Measurements from ENCODE around the gene P2RY12.

P2RY12 gene

GRCh38 chr3:151425627-151426340 is 41.2 kb upstream of the P2RY12 start:
- ChIA-PET POLR2A (no interaction called here), CTCF (interaction anchor here (1.0 to 5.2 kb wide), 3 partner anchors 14 to 198 kb away, joined by 3 to 22 read pairs (median 5); no protein-coding TSS in a partner anchor)
- peak; percentile 22 for TF ChIP-seq CTCF (IDR thresholded peaks at IDR 0.05; ENCODE audit: control extremely low read depth, extremely low read depth, low read depth, missing control alignments)
- DNase-seq (ENCODE audit: extremely low spot score), result peak; percentile 20

GRCh38 chr3:151423091-151423490 is 38.5 kb upstream of the P2RY12 start:
- no peak for TF ChIP-seq CTCF (IDR thresholded peaks at IDR 0.05; ENCODE audit: control extremely low read depth, extremely low read depth, low read depth, missing control alignments)
- ChIA-PET CTCF (no interaction called here), POLR2A (no interaction called here)
- no peak for DNase-seq (ENCODE audit: extremely low spot score)

- ChIA-PET POLR2A (no interaction called here), CTCF (no interaction called here)
- TF ChIP-seq CTCF (IDR thresholded peaks at IDR 0.05; ENCODE audit: control extremely low read depth, extremely low read depth, low read depth, missing control alignments), result no peak
- no peak for DNase-seq (ENCODE audit: extremely low spot score)
Measured at GRCh38 chr3:151421938-151422337, 37.4 kb upstream of the P2RY12 start.

- CTCF ChIA-PET, result no interaction called here
- no peak for TF ChIP-seq CTCF (IDR thresholded peaks at IDR 0.05; ENCODE audit: control extremely low read depth, extremely low read depth, low read depth, missing control alignments)
- no peak for DNase-seq (ENCODE audit: extremely low spot score)
- POLR2A ChIA-PET, result no interaction called here
Measured at GRCh38 chr3:151419806-151420205, 35.3 kb upstream of the P2RY12 start.

- POLR2A ChIA-PET, result no interaction called here
- CTCF ChIA-PET, result interaction anchor here (1.5 kb wide), 1 partner anchor 12 kb away, joined by 4 read pairs; no protein-coding TSS in a partner anchor
- no peak for DNase-seq (ENCODE audit: extremely low spot score)
- no peak for TF ChIP-seq CTCF (IDR thresholded peaks at IDR 0.05; ENCODE audit: control extremely low read depth, extremely low read depth, low read depth, missing control alignments)
Measured at GRCh38 chr3:151415289-151415688, 30.7 kb upstream of the P2RY12 start.

- TF ChIP-seq CTCF (IDR thresholded peaks at IDR 0.05; ENCODE audit: control extremely low read depth, extremely low read depth, low read depth, missing control alignments), result no peak
- DNase-seq (ENCODE audit: extremely low spot score), result no peak
- ChIA-PET CTCF (interaction anchor here (1.2 to 1.3 kb wide), 2 partner anchors 10 to 13 kb away, joined by 4 to 6 read pairs; no protein-coding TSS in a partner anchor), POLR2A (no interaction called here)
Measured at GRCh38 chr3:151412989-151413388, 28.4 kb upstream of the P2RY12 start.
